HK-2 (cell line): ENCODE results near the gene SLX9.
"Not testable (repeated sequence)": the region's sequence is repeated elsewhere in the genome, so short reads cannot be mapped to it uniquely, and the experiment has no call there.

Experiments
- DNase-seq: peaks from one replicate; pipeline ENCODE4 v3.0.0-alpha.2; 2018; ENCODE audit not compliant: unreplicated experiment

The SLX9 gene

GRCh38 chr21:44976556-44977393, 36.9 kb downstream of the SLX9 start:
- DNase-seq = not testable (repeated sequence)

- DNase-seq = no peak
These were observed 37.9 kb downstream of the SLX9 start for GRCh38 chr21:44977616-44978340.

GRCh38 chr21:44979687-44980561, 40.1 kb downstream of the SLX9 start:
- no peak for DNase-seq

- DNase-seq = no peak
These were observed 41.0 kb downstream of the SLX9 start for GRCh38 chr21:44980562-44981489.

GRCh38 chr21:44982558-44983250, 42.9 kb downstream of the SLX9 start:
- DNase-seq = no peak

- DNase-seq = no peak
These were observed 43.8 kb downstream of the SLX9 start for GRCh38 chr21:44983421-44984206.

- DNase-seq = no peak
These were observed 44.6 kb downstream of the SLX9 start for GRCh38 chr21:44984428-44984791.

- DNase-seq = no peak
These were observed 45.1 kb downstream of the SLX9 start for GRCh38 chr21:44984792-44985440.

- no peak for DNase-seq
These were observed 45.9 kb downstream of the SLX9 start for GRCh38 chr21:44985441-44986401.

GRCh38 chr21:44986471-44987291, 46.9 kb downstream of the SLX9 start:
- DNase-seq = no peak

- DNase-seq = no peak
These were observed 47.6 kb downstream of the SLX9 start for GRCh38 chr21:44987301-44987885.

- no peak for DNase-seq
These were observed 48.2 kb downstream of the SLX9 start for GRCh38 chr21:44987886-44988606.

GRCh38 chr21:44988607-44989536, 49.0 kb downstream of the SLX9 start:
- DNase-seq = no peak

GRCh38 chr21:44989537-44989886, 49.7 kb downstream of the SLX9 start:
- no peak for DNase-seq
